AG04449 (cell line): ENCODE results near the gene AFF2.
"Not testable (repeated sequence)": the region's sequence is repeated elsewhere in the genome, so short reads cannot be mapped to it uniquely, and the experiment has no call there.

ENCODE experiments used
- CTCF ChIA-PET: fragments of 350-600 bp; formaldehyde crosslinking; extraction: SDS; loops from one replicate; lab custom pipeline; 2021; ENCODE audit warnings: antibody characterized with exemption; lab: Yijun Ruan, JAX
- POLR2A ChIA-PET: fragments of 400-600, 350-600 bp; formaldehyde crosslinking; extraction: SDS; loops from one replicate; lab custom pipeline; 2020; ENCODE audit warnings: antibody characterized with exemption, inconsistent platforms; lab: Yijun Ruan, JAX
- DNase-seq: peaks from one replicate; pipeline ENCODE4 v3.0.0-alpha.2; 2010; ENCODE audit warnings: low read depth, low spot score
- H3K4me3 ChIP-seq: 2 replicates; pipeline ENCODE4 v1.5.1; 2011; ENCODE audit warnings: low read depth, mild to moderate bottlenecking, control low read depth, low read length
- CTCF ChIP-seq: IDR thresholded peaks from one replicate; pipeline ENCODE4 v1.5.1; 2011; ENCODE audit warnings: mild to moderate bottlenecking, moderate library complexity, low read length, control low read depth, inconsistent platforms; ENCODE audit not compliant: insufficient read depth; ENCODE audit errors: missing control alignments

AFF2 gene

GRCh38 chrX:148893395-148893794, 393.0 kb downstream of the AFF2 start:
- POLR2A ChIA-PET: no interaction called here
- H3K4me3 ChIP-seq: no peak overlapping the region
- no peak for TF ChIP-seq CTCF
- DNase-seq: no peak
- CTCF ChIA-PET: no interaction called here

- no peak overlapping the region for H3K4me3 ChIP-seq
- CTCF ChIA-PET: no interaction called here
- POLR2A ChIA-PET: no interaction called here
- DNase-seq: no peak
- no peak for TF ChIP-seq CTCF
These were observed 402.2 kb downstream of the AFF2 start for GRCh38 chrX:148902581-148902980.

DNA sequence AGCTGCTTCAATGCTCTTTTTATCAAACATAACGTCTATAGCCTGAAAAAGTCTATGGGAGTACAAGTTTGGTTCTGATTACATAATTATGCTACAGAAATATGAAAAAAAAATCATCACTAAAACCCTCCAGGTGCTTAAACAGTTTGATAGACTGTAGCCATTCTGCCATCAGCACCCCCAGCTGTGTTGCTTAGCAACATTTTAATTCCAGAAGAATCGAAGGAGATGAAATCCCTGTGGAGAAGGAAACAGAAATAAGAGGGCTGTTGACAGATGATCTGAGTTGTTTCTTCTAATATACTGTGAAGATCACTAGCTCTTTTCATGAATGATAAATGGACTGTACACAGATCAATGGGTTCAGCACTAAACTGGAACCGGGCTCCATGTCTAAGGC, 402.8 kb downstream of the AFF2 start:
- no peak for TF ChIP-seq CTCF
- ChIA-PET CTCF (no interaction called here), POLR2A (no interaction called here)

DNA sequence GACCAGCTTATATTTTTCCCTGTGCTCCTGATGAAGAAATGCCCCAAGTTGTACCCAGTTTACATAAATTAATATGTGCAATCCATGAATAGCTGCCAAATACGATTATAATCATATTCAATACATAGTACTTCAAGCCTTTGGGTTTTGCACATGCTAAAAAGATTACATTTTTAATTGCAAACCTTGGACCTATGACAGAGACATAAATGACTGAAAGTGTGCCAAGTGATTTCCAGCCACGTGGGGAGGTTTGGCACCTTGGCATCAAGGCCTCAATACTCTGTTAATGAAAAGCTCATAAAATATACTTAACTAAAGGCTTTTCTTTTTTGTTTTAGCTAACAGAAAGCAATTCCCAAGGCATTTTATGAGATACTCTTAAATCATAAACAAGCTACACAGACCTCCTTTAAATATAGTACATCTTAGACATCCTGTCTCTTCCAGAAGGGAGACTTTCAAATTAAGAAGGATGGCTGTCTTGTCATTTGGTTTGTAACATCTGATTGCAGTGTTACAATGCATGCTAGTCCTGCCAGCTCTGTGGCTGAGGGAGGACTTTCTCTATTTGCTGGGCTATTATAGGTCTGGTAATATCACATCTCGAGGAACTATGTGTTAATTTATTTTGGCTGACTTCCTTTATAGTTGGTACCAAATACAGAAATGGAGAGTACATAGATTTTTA, 404.1 kb downstream of the AFF2 start:
- H3K4me3 ChIP-seq: no peak overlapping the region
- no peak for TF ChIP-seq CTCF
- ChIA-PET POLR2A (no interaction called here), CTCF (no interaction called here)
- no peak for DNase-seq

More for the DNA sequence above, 402.8 kb downstream of the AFF2 start:
- H3K4me3 ChIP-seq: no peak overlapping the region
- DNase-seq: no peak

DNA sequence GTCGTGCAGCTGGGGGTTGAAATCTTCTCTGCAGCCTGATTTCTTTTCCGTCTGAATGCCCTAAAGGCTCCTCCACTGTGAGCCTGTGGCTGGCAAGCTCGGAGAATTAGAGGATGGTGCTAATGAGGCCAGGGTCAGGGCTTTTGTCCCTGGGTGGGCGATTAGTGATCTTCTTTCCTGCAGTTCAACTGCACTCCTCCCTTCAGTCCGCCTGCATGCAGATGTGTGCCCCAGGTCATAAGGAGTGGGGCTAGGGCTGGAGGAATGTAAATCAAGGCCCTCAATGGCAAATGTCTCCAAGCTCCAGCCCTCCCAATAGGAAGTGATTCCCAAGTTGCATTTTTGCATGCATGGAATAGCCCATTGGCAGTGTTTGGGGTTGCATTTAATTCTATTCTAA, 405.0 kb downstream of the AFF2 start:
- POLR2A ChIA-PET: no interaction called here
- CTCF ChIA-PET: no interaction called here
- TF ChIP-seq CTCF: no peak

GRCh38 chrX:148906628-148907027, 406.2 kb downstream of the AFF2 start:
- H3K4me3 ChIP-seq, CTCF ChIA-PET, DNase-seq, POLR2A ChIA-PET: not testable (repeated sequence)

More for the DNA sequence above, 405.0 kb downstream of the AFF2 start:
- no peak for DNase-seq
- H3K4me3 ChIP-seq: no peak overlapping the region

DNA sequence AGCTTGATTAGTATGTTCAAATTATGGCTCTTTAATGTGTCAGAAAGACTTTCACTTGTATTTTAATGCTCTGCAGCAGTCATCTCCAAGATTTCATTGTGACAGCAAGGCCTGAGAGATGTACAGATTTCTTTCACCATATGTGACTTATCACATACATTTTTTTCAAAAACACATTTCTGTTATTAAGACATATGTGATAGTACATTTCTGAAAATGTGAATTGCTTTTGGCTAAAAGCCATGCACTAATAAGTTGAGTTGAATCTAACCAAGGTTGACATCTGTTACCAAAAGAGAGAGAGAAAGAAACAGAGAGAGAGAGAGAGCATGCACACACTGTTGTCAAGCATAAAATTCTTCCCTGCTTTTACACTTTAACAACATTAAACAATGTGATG, 409.3 kb downstream of the AFF2 start:
- POLR2A ChIA-PET: no interaction called here
- H3K4me3 ChIP-seq: no peak overlapping the region
- CTCF ChIA-PET: no interaction called here
- DNase-seq: no peak
- TF ChIP-seq CTCF: no peak
